ENCODE data around the gene CFAP77. TPM values are rescaled to one million over a fixed set of nuclear protein-coding genes. Genes with fewer than 3 reads are reported as not detected.

CFAP77 gene
- total RNA-seq, 1 donor from 2014 or later, result not detected

DNA sequence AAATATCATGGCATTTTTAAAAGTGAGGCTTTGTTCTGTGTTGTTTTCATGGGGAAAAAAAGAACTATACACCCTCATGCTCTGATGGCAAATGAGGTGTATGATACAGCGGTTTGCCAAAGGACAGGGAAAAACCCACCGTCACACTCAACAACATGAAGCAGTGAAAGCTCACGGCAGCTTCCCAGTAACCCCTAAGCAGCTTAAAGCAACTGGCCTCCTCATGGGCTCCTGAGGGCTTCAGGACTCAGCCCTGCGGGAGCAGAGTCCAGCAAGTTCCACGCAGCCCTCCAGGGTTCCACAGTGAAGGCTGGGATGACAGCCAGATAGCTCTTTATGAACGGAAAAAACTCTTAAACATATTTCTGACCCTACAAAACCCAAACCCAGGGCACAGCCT is 185.3 kb downstream of the CFAP77 start:
- peaks cover 63% of the 10 kb centered on the region for H3K36me3 Mint-ChIP-seq (ENCODE audit: low read depth)
- H3K9me3 Mint-ChIP-seq, result no peaks in the 10 kb centered on the region
- DNase-seq, result no peak
- no peak overlapping the region for H3K4me3 Mint-ChIP-seq
- ChIA-PET CTCF (no interaction called here), POLR2A (no interaction called here)
- TF ChIP-seq CTCF (IDR thresholded peaks at IDR 0.05), result no peak
- H3K27me3 Mint-ChIP-seq, result peaks cover 21% of the 10 kb centered on the region
- H3K4me1 Mint-ChIP-seq, result peaks cover 3% of the 10 kb centered on the region
- H3K27ac Mint-ChIP-seq, result no peak overlapping the region
- intact Hi-C loops (cut with micrococcal nuclease), result loop anchor here (10.0 kb wide), 1 partner anchor 1931 kb away; the partner anchor contains the start of gene PRDM12
- no peak for ATAC-seq (ENCODE audit: low read depth)

- DNase-seq (no peak), ATAC-seq (ENCODE audit: low read depth) (no peak)
- no peak for TF ChIP-seq CTCF (IDR thresholded peaks at IDR 0.05)
- no peak overlapping the region for H3K4me3 Mint-ChIP-seq
- intact Hi-C loops (cut with micrococcal nuclease), result loop anchor here (10.0 kb wide), 1 partner anchor 1931 kb away; the partner anchor contains the start of gene PRDM12
- peaks cover 71% of the 10 kb centered on the region for H3K36me3 Mint-ChIP-seq (ENCODE audit: low read depth)
- POLR2A ChIA-PET, result no interaction called here
- peaks cover under 1% of the 10 kb centered on the region for H3K4me1 Mint-ChIP-seq
- H3K27me3 Mint-ChIP-seq, result peaks cover 19% of the 10 kb centered on the region
- no peak overlapping the region for H3K27ac Mint-ChIP-seq
- CTCF ChIA-PET, result no interaction called here
- H3K9me3 Mint-ChIP-seq, result no peaks in the 10 kb centered on the region
Measured at GRCh38 chr9:132596200-132596599, 186.2 kb downstream of the CFAP77 start.

GRCh38 chr9:132597073-132597775 is 187.2 kb downstream of the CFAP77 start:
- H3K4me3 Mint-ChIP-seq, result no peak overlapping the region
- CTCF ChIA-PET, result no interaction called here
- ATAC-seq (ENCODE audit: low read depth), result no peak
- H3K36me3 Mint-ChIP-seq (ENCODE audit: low read depth), result peaks cover 82% of the 10 kb centered on the region
- H3K4me1 Mint-ChIP-seq, result no peaks in the 10 kb centered on the region
- no peak for DNase-seq
- no peak for TF ChIP-seq CTCF (IDR thresholded peaks at IDR 0.05)
- intact Hi-C loops (cut with micrococcal nuclease), result loop anchor here (10.0 kb wide), 1 partner anchor 1932 kb away; the partner anchor contains the start of gene PRDM12
- H3K27me3 Mint-ChIP-seq, result peaks cover 9% of the 10 kb centered on the region
- no peaks in the 10 kb centered on the region for H3K9me3 Mint-ChIP-seq
- no peak overlapping the region for H3K27ac Mint-ChIP-seq
- POLR2A ChIA-PET, result no interaction called here

DNA sequence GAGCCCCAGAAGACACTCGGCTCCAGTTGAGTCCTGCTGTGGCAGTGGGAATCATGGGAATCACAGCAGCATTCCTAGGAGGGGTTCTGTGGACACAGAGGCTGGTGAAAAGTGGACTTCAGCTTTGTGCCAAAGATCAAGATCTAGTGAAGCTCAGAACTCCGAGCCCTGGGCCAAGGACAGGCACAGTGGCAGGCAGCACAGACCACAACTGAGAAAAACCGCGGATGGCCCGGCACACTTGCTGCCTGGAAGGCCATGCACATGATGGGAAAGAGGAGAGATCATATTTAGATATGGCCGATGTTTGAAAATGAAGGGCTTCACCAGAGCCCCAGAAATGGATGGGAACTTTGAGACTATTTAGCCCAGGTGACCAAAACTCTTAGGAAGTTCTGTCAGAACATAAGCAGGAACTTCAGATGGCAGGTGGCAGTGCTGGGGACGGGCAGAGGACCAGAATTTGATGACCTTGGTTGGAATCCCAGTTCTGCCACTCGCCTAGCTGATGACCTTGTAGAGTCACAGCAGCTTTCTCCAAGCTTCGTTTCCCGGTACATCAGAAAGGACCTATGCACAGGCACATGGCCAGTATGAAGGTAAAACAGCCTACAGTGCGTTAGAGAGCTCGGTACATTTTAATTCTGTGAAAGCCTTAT is 190.4 kb downstream of the CFAP77 start:
- TF ChIP-seq CTCF (IDR thresholded peaks at IDR 0.05), result no peak
- no peaks in the 10 kb centered on the region for H3K9me3 Mint-ChIP-seq
- no peak overlapping the region for H3K4me3 Mint-ChIP-seq
- CTCF ChIA-PET, result no interaction called here
- H3K27me3 Mint-ChIP-seq, result no peaks in the 10 kb centered on the region
- POLR2A ChIA-PET, result no interaction called here
- intact Hi-C loops (cut with micrococcal nuclease), result no loop called here
- H3K4me1 Mint-ChIP-seq, result no peaks in the 10 kb centered on the region
- ATAC-seq (ENCODE audit: low read depth) (no peak), DNase-seq (no peak)
- no peak overlapping the region for H3K27ac Mint-ChIP-seq
- H3K36me3 Mint-ChIP-seq (ENCODE audit: low read depth), result peaks cover 94% of the 10 kb centered on the region

DNA sequence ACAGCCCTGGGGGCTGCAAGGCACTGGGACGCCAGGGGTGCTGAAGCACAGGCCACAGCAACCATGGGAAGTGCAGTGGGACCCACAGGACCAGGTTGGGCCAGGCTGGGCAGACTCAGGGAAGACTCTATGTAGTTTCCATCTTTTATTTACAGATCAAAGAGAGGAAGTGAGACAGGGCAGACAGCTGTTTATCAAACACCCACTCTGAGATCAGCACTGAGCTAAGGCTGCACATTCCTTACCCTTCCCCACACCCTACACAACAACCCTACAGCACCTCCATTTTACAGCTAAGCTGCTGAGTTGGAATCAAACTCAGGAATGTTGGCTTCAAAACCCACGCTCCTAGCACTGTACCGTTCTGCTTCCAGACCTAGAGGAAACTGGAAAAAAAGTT is 192.2 kb downstream of the CFAP77 start:
- ATAC-seq (ENCODE audit: low read depth) (no peak), DNase-seq (no peak)
- intact Hi-C loops (cut with micrococcal nuclease), result no loop called here
- ChIA-PET CTCF (no interaction called here), POLR2A (interaction anchor here (0.6 kb wide), 1 partner anchor 192 kb away, joined by 4 read pairs; the partner anchor contains the start of gene CFAP77)
- H3K9me3 Mint-ChIP-seq, result no peaks in the 10 kb centered on the region
- no peak overlapping the region for H3K27ac Mint-ChIP-seq
- TF ChIP-seq CTCF (IDR thresholded peaks at IDR 0.05), result no peak
- no peaks in the 10 kb centered on the region for H3K27me3 Mint-ChIP-seq
- H3K36me3 Mint-ChIP-seq (ENCODE audit: low read depth), result peaks cover 93% of the 10 kb centered on the region
- H3K4me1 Mint-ChIP-seq, result no peaks in the 10 kb centered on the region
- no peak overlapping the region for H3K4me3 Mint-ChIP-seq
